Mammary epithelial cell (primary cell): Measurements from ENCODE around the gene NHLRC4.

Experiments
- CTCF ChIP-seq, 2 donors: IDR thresholded peaks in 1 of 2; conservative IDR thresholded peaks in 1 of 2; 2 replicates each; pipeline ENCODE4 v1.5.1; 2011 to 2012; ENCODE audit warnings: inconsistent platforms in 2 of 2, low read length in 2 of 2, mild to moderate bottlenecking in 2 of 2, control low read depth in 1 of 2, low read depth in 1 of 2; ENCODE audit not compliant: insufficient read depth in 1 of 2; ENCODE audit errors: extremely low read depth in 1 of 2
- EZH2 ChIP-seq: IDR thresholded peaks from 2 replicates; pipeline ENCODE4 v1.6.1; 2012; ENCODE audit warnings: low read length, inconsistent platforms, borderline replicate concordance

GRCh38 chr16:530111-530817, 36.5 kb upstream of the NHLRC4 start:
- TF ChIP-seq CTCF (conservative IDR thresholded peaks at IDR 0.05 in 1 of 2, IDR thresholded peaks at IDR 0.05 in 1 of 2; ENCODE audit: extremely low read depth in 1 of 2, insufficient read depth in 1 of 2, low read depth in 1 of 2, low read length in 2 of 2), result no peak
- TF ChIP-seq EZH2, result no peak
